Endodermal cell (in vitro differentiated cells): ENCODE measurements around the gene COL1A2. TPM values are rescaled to one million over a fixed set of nuclear protein-coding genes. Genes with fewer than 3 reads are reported as not detected.

Source experiments
- DNase-seq: peaks from one replicate; pipeline ENCODE4 v3.0.0-alpha.2; 2017
- H3K27ac ChIP-seq: 2 replicates; pipeline ENCODE4 v1.5.1; 2013; ENCODE audit warnings: mild to moderate bottlenecking, low read depth, low read length, moderate library complexity
- H3K27me3 ChIP-seq: 2 replicates; pipeline ENCODE4 v1.6.1; 2013; ENCODE audit warnings: mild to moderate bottlenecking, low read length, moderate library complexity; ENCODE audit not compliant: insufficient read depth, control insufficient read depth, poor library complexity, severe bottlenecking
- H3K36me3 ChIP-seq: 2 replicates; pipeline ENCODE4 v1.7.0; 2013; ENCODE audit warnings: mild to moderate bottlenecking, low read length, moderate library complexity; ENCODE audit not compliant: control insufficient read depth, insufficient read depth
- H3K4me1 ChIP-seq: one replicate; pipeline ENCODE4 v1.7.0; 2013; ENCODE audit warnings: low read length; ENCODE audit not compliant: control insufficient read depth, insufficient read depth
- H3K4me3 ChIP-seq: 2 replicates; pipeline ENCODE4 v1.5.1; 2013; ENCODE audit warnings: mild to moderate bottlenecking, low read length, moderate library complexity
- H3K9ac ChIP-seq: 2 replicates; pipeline ENCODE4 v1.6.1; 2013; ENCODE audit warnings: mild to moderate bottlenecking, low read length, moderate library complexity; ENCODE audit not compliant: poor library complexity, severe bottlenecking; ENCODE audit errors: extremely low read depth
- H3K9me3 ChIP-seq: 2 replicates; pipeline ENCODE4 v1.6.1; 2013; ENCODE audit warnings: mild to moderate bottlenecking, low read length, moderate library complexity; ENCODE audit not compliant: control insufficient read depth
- H3K27ac Mint-ChIP-seq: 2 replicates; pipeline ENCODE4 v1.8.0; 2020; ENCODE audit warnings: mixed read lengths
- H3K27me3 Mint-ChIP-seq: 2 replicates; pipeline ENCODE4 v1.8.0; 2021; ENCODE audit warnings: mild to moderate bottlenecking, mixed read lengths; ENCODE audit not compliant: insufficient read depth
- H3K36me3 Mint-ChIP-seq: 2 replicates; pipeline ENCODE4 v1.8.0; 2020; ENCODE audit warnings: low read depth, mixed read lengths
- H3K4me1 Mint-ChIP-seq: 2 replicates; pipeline ENCODE4 v1.8.0; 2020; ENCODE audit warnings: mixed read lengths
- H3K4me3 Mint-ChIP-seq: 2 replicates; pipeline ENCODE4 v1.8.0; 2020; ENCODE audit warnings: mild to moderate bottlenecking, moderate library complexity, mixed read lengths
- H3K9me3 Mint-ChIP-seq: 2 replicates; pipeline ENCODE4 v1.8.0; 2020; ENCODE audit warnings: mild to moderate bottlenecking, mixed read lengths
- WGBS, 2 experiments: methylation state at CpG; one replicate each; pipeline versions ENCODE4 v1.1.5 to v1.1.7; 2013; ENCODE audit warnings: missing lambda C conversion rate in 2 of 2, mixed read lengths in 1 of 2; ENCODE audit not compliant: insufficient coverage in 1 of 2, insufficient read length in 1 of 2; 5-methylcytosine and 5-hydroxymethylcytosine counted together
- total RNA-seq, 2 donors: library from RNA; stranded (reverse); fragmentation: NEBNext Ultra II Directional in 1 of 2; extraction: Animal tissue kit (Norgen Biotek cat#: 25700) in 1 of 2; gene quantifications; 2 replicates in 1 of 2; 3 replicates in 1 of 2; pipeline ENCODE4 v1.2.1, GENCODE V29; 2021
- TF ChIP-seq, protein P1 (sequence below): fragments of 200-600 bp; sonication (generic); conservative IDR thresholded peaks from 2 replicates; pipeline ENCODE4 v1.5.0; 2021; ENCODE audit warnings: antibody characterized with exemption, mild to moderate bottlenecking

COL1A2 gene
- total RNA-seq, 2 donors from 2014 or later, result 42.2 to 99.7 TPM

DNA sequence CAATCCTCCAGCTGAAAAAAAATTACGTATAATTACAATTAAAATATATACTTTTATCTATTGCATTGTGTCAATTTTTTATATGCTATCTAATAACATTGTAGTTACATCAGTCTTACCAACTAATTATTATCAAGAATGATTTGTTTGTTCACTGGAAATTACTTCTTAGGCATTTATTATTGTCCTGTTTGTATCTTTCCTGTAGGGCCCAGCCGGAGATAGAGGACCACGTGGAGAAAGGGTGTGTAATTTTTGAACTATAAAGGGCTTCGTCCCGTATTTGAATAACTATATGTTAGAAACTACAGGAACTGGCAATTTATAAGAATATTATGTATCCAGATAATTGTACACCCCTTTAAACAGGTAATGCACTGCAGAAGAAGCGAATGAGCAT, 4.1 kb downstream of the COL1A2 start:
- Mint-ChIP-seq H3K4me3 (no peak overlapping the region), H3K4me1 (peaks cover 13% of the 10 kb centered on the region), H3K27me3 (peaks cover 5% of the 10 kb centered on the region), H3K9me3 (no peaks in the 10 kb centered on the region), H3K36me3 (no peaks in the 10 kb centered on the region), H3K27ac (no peak overlapping the region)
- H3K4me3 ChIP-seq, result no peak overlapping the region
- H3K27ac ChIP-seq, result no peak overlapping the region
- no peak for DNase-seq
- H3K9ac ChIP-seq, result no peak overlapping the region
- H3K36me3 ChIP-seq, result no peaks in the 10 kb centered on the region
- TF ChIP-seq, protein P1, sequence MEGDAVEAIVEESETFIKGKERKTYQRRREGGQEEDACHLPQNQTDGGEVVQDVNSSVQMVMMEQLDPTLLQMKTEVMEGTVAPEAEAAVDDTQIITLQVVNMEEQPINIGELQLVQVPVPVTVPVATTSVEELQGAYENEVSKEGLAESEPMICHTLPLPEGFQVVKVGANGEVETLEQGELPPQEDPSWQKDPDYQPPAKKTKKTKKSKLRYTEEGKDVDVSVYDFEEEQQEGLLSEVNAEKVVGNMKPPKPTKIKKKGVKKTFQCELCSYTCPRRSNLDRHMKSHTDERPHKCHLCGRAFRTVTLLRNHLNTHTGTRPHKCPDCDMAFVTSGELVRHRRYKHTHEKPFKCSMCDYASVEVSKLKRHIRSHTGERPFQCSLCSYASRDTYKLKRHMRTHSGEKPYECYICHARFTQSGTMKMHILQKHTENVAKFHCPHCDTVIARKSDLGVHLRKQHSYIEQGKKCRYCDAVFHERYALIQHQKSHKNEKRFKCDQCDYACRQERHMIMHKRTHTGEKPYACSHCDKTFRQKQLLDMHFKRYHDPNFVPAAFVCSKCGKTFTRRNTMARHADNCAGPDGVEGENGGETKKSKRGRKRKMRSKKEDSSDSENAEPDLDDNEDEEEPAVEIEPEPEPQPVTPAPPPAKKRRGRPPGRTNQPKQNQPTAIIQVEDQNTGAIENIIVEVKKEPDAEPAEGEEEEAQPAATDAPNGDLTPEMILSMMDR, result no peak
- H3K4me1 ChIP-seq, result peaks cover 8% of the 10 kb centered on the region
- peaks cover 2% of the 10 kb centered on the region for H3K27me3 ChIP-seq
- 94 to 100% methylated on average over 1 to 4 of the region's 6 CpGs for whole genome bisulfite sequencing, 2 experiments
- H3K9me3 ChIP-seq, result no peaks in the 10 kb centered on the region

DNA sequence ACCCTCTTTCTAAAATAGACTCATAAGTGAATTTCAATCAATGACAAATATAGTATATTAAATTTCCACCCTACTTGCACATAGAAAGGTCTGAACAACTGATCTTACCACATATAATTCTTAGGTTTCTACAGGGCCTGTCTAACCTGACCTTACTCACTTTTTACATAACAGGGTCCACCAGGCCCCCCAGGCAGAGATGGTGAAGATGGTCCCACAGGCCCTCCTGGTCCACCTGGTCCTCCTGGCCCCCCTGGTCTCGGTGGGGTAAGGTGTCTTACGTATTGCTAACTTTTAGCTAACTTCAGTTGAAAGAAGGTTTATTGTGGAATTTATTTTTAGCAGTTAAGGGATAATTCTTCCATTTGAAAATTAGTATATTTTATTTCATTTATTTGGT, 5.3 kb downstream of the COL1A2 start:
- H3K27me3 Mint-ChIP-seq, result peaks cover 1% of the 10 kb centered on the region
- no peak overlapping the region for H3K27ac ChIP-seq
- H3K9me3 Mint-ChIP-seq, result no peaks in the 10 kb centered on the region
- H3K9ac ChIP-seq, result no peak overlapping the region
- no peak for DNase-seq
- H3K4me3 Mint-ChIP-seq, result no peak overlapping the region
- H3K4me1 Mint-ChIP-seq, result peaks cover 20% of the 10 kb centered on the region
- H3K4me1 ChIP-seq, result peaks cover 10% of the 10 kb centered on the region
- peaks cover 1% of the 10 kb centered on the region for H3K36me3 Mint-ChIP-seq
- no peaks in the 10 kb centered on the region for H3K9me3 ChIP-seq
- TF ChIP-seq, protein P1, result no peak
- no peak overlapping the region for H3K4me3 ChIP-seq
- no peak overlapping the region for H3K27ac Mint-ChIP-seq
- no peaks in the 10 kb centered on the region for H3K27me3 ChIP-seq
- 97% methylated on average over 2 of the region's 2 CpGs; no CpG with 5 or more reads in 1 of the 2 experiments for WGBS, 2 experiments
- no peaks in the 10 kb centered on the region for H3K36me3 ChIP-seq

GRCh38 chr7:94400643-94401427, 6.1 kb downstream of the COL1A2 start:
- Mint-ChIP-seq H3K4me3 (no peak overlapping the region), H3K9me3 (no peaks in the 10 kb centered on the region), H3K27me3 (no peaks in the 10 kb centered on the region), H3K36me3 (peaks cover 2% of the 10 kb centered on the region), H3K4me1 (peaks cover 16% of the 10 kb centered on the region), H3K27ac (no peak overlapping the region)
- 94 to 98% methylated on average over 2 to 6 of the region's 6 CpGs for WGBS, 2 experiments
- no peaks in the 10 kb centered on the region for H3K36me3 ChIP-seq
- H3K4me1 ChIP-seq, result peaks cover 7% of the 10 kb centered on the region
- DNase-seq, result no peak
- H3K9ac ChIP-seq, result no peak overlapping the region
- TF ChIP-seq, protein P1, result no peak
- no peak overlapping the region for H3K4me3 ChIP-seq
- no peaks in the 10 kb centered on the region for H3K27me3 ChIP-seq
- H3K9me3 ChIP-seq, result no peaks in the 10 kb centered on the region
- no peak overlapping the region for H3K27ac ChIP-seq
